HG03457 (cell line): ENCODE results near the gene PASD1.
"Not testable (repeated sequence)": the region's sequence is repeated elsewhere in the genome, so short reads cannot be mapped to it uniquely, and the experiment has no call there.

ENCODE experiments used
- ATAC-seq: cut with Tn5 transposase; IDR thresholded peaks from one replicate; pipeline ENCODE4 v1.9.1; 2021; ENCODE audit warnings: moderate number of reproducible peaks; ENCODE audit not compliant: unreplicated experiment

Gene PASD1

GRCh38 chrX:151563449-151563848 lies at the start of gene PASD1:
Gene PASD1, plus strand, starts transcription at chrX:151563675. Its CDS starts 37,879 bp downstream, at chrX:151601554.
- no peak for ATAC-seq

- ATAC-seq: no peak
These were observed 48.2 kb upstream of the PASD1 start for GRCh38 chrX:151515237-151515636.

- no peak for ATAC-seq
These were observed 46.8 kb upstream of the PASD1 start for GRCh38 chrX:151516538-151517187.

- no peak for ATAC-seq
These were observed 46.1 kb upstream of the PASD1 start for GRCh38 chrX:151517421-151517820.

GRCh38 chrX:151523351-151523750 lies 40.1 kb upstream of the PASD1 start:
- ATAC-seq: no peak

GRCh38 chrX:151536571-151536970 lies 26.9 kb upstream of the PASD1 start:
- ATAC-seq: no peak

GRCh38 chrX:151537572-151537971 lies 25.9 kb upstream of the PASD1 start:
- no peak for ATAC-seq

- no peak for ATAC-seq
These were observed 25.0 kb upstream of the PASD1 start for GRCh38 chrX:151538190-151539122.

GRCh38 chrX:151543706-151544105 lies 19.8 kb upstream of the PASD1 start:
- ATAC-seq: peak; percentile 71

- ATAC-seq: not testable (repeated sequence)
These were observed 17.2 kb upstream of the PASD1 start for GRCh38 chrX:151546226-151546625.

- ATAC-seq: not testable (repeated sequence)
These were observed 12.3 kb upstream of the PASD1 start for GRCh38 chrX:151551176-151551575.

GRCh38 chrX:151552743-151553142 lies 10.7 kb upstream of the PASD1 start:
- ATAC-seq: no peak

- not testable (repeated sequence) for ATAC-seq
These were observed 8.2 kb upstream of the PASD1 start for GRCh38 chrX:151555301-151555700.

- ATAC-seq: not testable (repeated sequence)
These were observed 990 bp upstream of the PASD1 start for GRCh38 chrX:151562485-151562884.

GRCh38 chrX:151563003-151563402 lies 472 bp upstream of the PASD1 start:
- ATAC-seq: not testable (repeated sequence)

- ATAC-seq: no peak
These were observed 560 bp downstream of the PASD1 start for GRCh38 chrX:151564035-151564434.

- ATAC-seq: not testable (repeated sequence)
These were observed 3.4 kb downstream of the PASD1 start for GRCh38 chrX:151566872-151567271.

GRCh38 chrX:151570561-151570960 lies 7.1 kb downstream of the PASD1 start:
- ATAC-seq: no peak

GRCh38 chrX:151593384-151593783 lies 29.9 kb downstream of the PASD1 start:
- ATAC-seq: not testable (repeated sequence)

GRCh38 chrX:151596282-151596681 lies 32.8 kb downstream of the PASD1 start:
- ATAC-seq: no peak

GRCh38 chrX:151604931-151605330 lies 41.5 kb downstream of the PASD1 start:
- no peak for ATAC-seq

- no peak for ATAC-seq
These were observed 45.7 kb downstream of the PASD1 start for GRCh38 chrX:151609222-151609621.
